ENCODE results near the gene DDX42.

DDX42 gene

GRCh38 chr17:63774141-63774968 lies at the start of gene DDX42:
Gene DDX42, plus strand, starts transcription at chr17:63774170. Its CDS starts 12,880 bp downstream, at chr17:63787050.
- no peak for DNase-seq (ENCODE audit: low read depth, low spot score)

- no peak for DNase-seq (ENCODE audit: low read depth, low spot score)
Observed at GRCh38 chr17:63735691-63736090, 38.3 kb upstream of the DDX42 start.

GRCh38 chr17:63740464-63741142 lies 33.4 kb upstream of the DDX42 start:
- no peak for DNase-seq (ENCODE audit: low read depth, low spot score)

GRCh38 chr17:63741143-63741407 lies 32.9 kb upstream of the DDX42 start:
- no peak for DNase-seq (ENCODE audit: low read depth, low spot score)

GRCh38 chr17:63741408-63742173 lies 32.4 kb upstream of the DDX42 start, which contains the start of gene STRADA:
Gene STRADA, minus strand, starts transcription at chr17:63741799. Its CDS starts 13,430 bp downstream, at chr17:63728369.
- peak; percentile 93 for DNase-seq (ENCODE audit: low read depth, low spot score)

GRCh38 chr17:63751806-63752205 lies 22.2 kb upstream of the DDX42 start:
- DNase-seq (ENCODE audit: low read depth, low spot score), result no peak

- DNase-seq (ENCODE audit: low read depth, low spot score), result no peak
Observed at GRCh38 chr17:63752707-63753106, 21.3 kb upstream of the DDX42 start.

GRCh38 chr17:63753215-63753614 lies 20.8 kb upstream of the DDX42 start:
- DNase-seq (ENCODE audit: low read depth, low spot score), result no peak

- DNase-seq (ENCODE audit: low read depth, low spot score), result no peak
Observed at GRCh38 chr17:63754046-63754445, 19.9 kb upstream of the DDX42 start.

- DNase-seq (ENCODE audit: low read depth, low spot score), result no peak
Observed at GRCh38 chr17:63758428-63758827, 15.5 kb upstream of the DDX42 start.

- no peak for DNase-seq (ENCODE audit: low read depth, low spot score)
Observed at GRCh38 chr17:63760771-63761539, 13.0 kb upstream of the DDX42 start.

- no peak for DNase-seq (ENCODE audit: low read depth, low spot score)
Observed at GRCh38 chr17:63762161-63763078, 11.6 kb upstream of the DDX42 start.

- no peak for DNase-seq (ENCODE audit: low read depth, low spot score)
Observed at GRCh38 chr17:63764716-63765115, 9.3 kb upstream of the DDX42 start.

- no peak for DNase-seq (ENCODE audit: low read depth, low spot score)
Observed at GRCh38 chr17:63766754-63767153, 7.2 kb upstream of the DDX42 start.

GRCh38 chr17:63768433-63768832 lies 5.5 kb upstream of the DDX42 start:
- DNase-seq (ENCODE audit: low read depth, low spot score), result no peak

- DNase-seq (ENCODE audit: low read depth, low spot score), result no peak
Observed at GRCh38 chr17:63772801-63773271, 1.1 kb upstream of the DDX42 start.

GRCh38 chr17:63773272-63774140 lies 464 bp upstream of the DDX42 start, which contains the start of gene CCDC47:
Gene CCDC47, minus strand, starts transcription at chr17:63773597. Its CDS starts 7,422 bp downstream, at chr17:63766175.
- peak; percentile 98 for DNase-seq (ENCODE audit: low read depth, low spot score)

GRCh38 chr17:63774969-63775265 lies 947 bp downstream of the DDX42 start:
- DNase-seq (ENCODE audit: low read depth, low spot score), result no peak

- DNase-seq (ENCODE audit: low read depth, low spot score), result no peak
Observed at GRCh38 chr17:63775420-63775819, 1.4 kb downstream of the DDX42 start.

GRCh38 chr17:63780507-63780906 lies 6.5 kb downstream of the DDX42 start:
- DNase-seq (ENCODE audit: low read depth, low spot score), result no peak

Data from iPS DF 19.7 (cell line).